ENCODE data around the gene TREX2.

TREX2 gene

GRCh38 chrX:153434801-153435200 lies 11.1 kb downstream of the TREX2 start:
- no peak for DNase-seq (ENCODE audit: low read depth)

- DNase-seq (ENCODE audit: low read depth), result no peak
Observed at GRCh38 chrX:153433781-153434285, 12.0 kb downstream of the TREX2 start.

- no peak for DNase-seq (ENCODE audit: low read depth)
Observed at GRCh38 chrX:153433161-153433680, 12.6 kb downstream of the TREX2 start.

GRCh38 chrX:153430796-153431195 lies 15.1 kb downstream of the TREX2 start:
- DNase-seq (ENCODE audit: low read depth), result no peak

GRCh38 chrX:153426204-153426603 lies 19.7 kb downstream of the TREX2 start:
- no peak for DNase-seq (ENCODE audit: low read depth)

GRCh38 chrX:153423652-153424051 lies 22.2 kb downstream of the TREX2 start:
- no peak for DNase-seq (ENCODE audit: low read depth)

- DNase-seq (ENCODE audit: low read depth), result no peak
Observed at GRCh38 chrX:153421856-153422255, 24.0 kb downstream of the TREX2 start.

GRCh38 chrX:153420851-153421599 lies 24.8 kb downstream of the TREX2 start:
- no peak for DNase-seq (ENCODE audit: low read depth)

GRCh38 chrX:153417637-153418036 lies 28.2 kb downstream of the TREX2 start:
- no peak for DNase-seq (ENCODE audit: low read depth)

- no peak for DNase-seq (ENCODE audit: low read depth)
Observed at GRCh38 chrX:153416781-153417450, 28.9 kb downstream of the TREX2 start.

- no peak for DNase-seq (ENCODE audit: low read depth)
Observed at GRCh38 chrX:153414856-153415510, 30.9 kb downstream of the TREX2 start.

- DNase-seq (ENCODE audit: low read depth), result no peak
Observed at GRCh38 chrX:153413731-153414130, 32.1 kb downstream of the TREX2 start.

GRCh38 chrX:153412746-153413720 lies 32.8 kb downstream of the TREX2 start:
- DNase-seq (ENCODE audit: low read depth), result no peak

GRCh38 chrX:153411988-153412574 lies 33.8 kb downstream of the TREX2 start:
- DNase-seq (ENCODE audit: low read depth), result no peak

GRCh38 chrX:153411255-153411987 lies 34.4 kb downstream of the TREX2 start, which contains the start of gene ZFP92:
ZFP92 (plus strand) TSS chrX:153411472; CDS start chrX:153418323, 6,851 bp downstream.
- DNase-seq (ENCODE audit: low read depth), result no peak

GRCh38 chrX:153410888-153411254 lies 35.0 kb downstream of the TREX2 start:
- no peak for DNase-seq (ENCODE audit: low read depth)

GRCh38 chrX:153410373-153410772 lies 35.5 kb downstream of the TREX2 start:
- no peak for DNase-seq (ENCODE audit: low read depth)

- DNase-seq (ENCODE audit: low read depth), result no peak
Observed at GRCh38 chrX:153409414-153410101, 36.3 kb downstream of the TREX2 start.

- no peak for DNase-seq (ENCODE audit: low read depth)
Observed at GRCh38 chrX:153408871-153409351, 36.9 kb downstream of the TREX2 start.
